ENCODE measurements around the gene SLC4A11.

SLC4A11 gene
- total RNA-seq: 0.54 to 1.2 reads per million in 2 experiments

DNA sequence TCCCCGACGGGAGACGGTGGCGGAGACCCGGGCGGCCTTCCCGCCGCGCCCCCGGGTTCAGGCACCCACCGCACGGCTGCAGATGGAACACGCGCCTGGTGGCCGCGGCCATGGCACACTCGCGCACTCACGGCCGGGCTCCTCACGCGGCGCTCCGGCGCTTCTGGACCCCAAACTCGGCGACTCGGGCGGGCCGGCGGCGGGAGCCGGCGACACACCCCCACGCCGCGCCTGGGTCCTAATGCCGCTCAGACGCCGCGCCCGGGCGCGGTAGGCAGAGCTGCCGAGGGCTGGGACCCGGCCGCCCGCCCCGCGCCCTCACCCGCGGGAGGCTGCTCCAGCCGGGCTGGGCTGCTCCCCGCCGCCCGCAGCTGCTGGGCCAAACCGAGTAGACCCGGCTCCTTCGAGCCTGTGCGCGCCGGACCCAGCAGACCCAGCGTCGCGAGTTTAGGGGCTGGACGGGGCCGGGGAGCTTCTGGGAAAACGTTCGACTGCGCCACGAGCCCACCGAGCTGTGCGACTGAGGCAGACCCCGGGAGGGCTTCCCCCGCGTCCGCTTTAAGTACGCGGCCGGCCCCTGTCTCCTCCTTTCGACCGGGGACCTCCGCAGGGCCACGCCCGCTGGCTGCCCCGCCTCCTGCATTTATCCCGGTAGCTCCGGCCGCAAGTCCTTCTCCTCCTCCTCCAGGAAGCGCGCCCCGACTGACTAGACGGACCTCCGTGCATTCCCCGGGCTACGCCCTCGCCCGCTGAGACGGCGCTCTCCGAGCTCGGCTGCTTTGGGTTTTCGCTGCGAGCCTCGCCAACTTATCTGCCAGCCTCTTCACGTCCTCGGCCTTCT, at the start of gene SLC4A11:
Gene SLC4A11 (minus strand): TSS at position 165 of the 841 bp plus-strand sequence. CDS start 53 bp downstream, at position 112.
- DNase-seq (ENCODE audit: low read depth): no peak

DNA sequence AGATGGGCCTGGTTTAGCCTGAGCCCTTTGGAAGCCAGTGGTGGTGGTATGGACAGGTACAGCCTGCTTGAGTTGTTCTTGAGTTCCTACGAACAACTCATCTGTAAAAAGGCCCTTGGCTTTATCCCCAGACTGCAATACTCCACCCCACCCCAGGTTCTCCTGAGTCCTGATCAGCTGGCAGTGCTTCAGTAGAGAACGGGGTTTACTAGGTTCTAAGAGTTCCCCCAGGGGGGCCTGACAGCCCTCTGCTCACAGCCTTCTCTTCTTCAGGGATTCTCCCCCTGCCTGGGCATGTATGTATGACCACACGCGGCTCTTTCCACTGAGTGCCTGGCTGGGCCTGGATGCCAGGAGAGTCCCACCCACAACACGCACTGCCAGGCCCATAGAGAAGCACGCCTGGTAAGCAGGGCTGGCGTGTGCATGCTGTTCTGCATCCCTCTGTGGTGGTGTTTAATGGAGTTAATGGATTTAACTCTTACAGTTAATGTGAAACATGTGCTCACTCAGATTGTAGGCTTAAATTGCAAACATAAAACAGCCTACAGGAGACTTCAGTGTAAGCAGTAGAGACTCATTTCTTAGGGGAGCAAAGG, 44.3 kb upstream of the SLC4A11 start:
- DNase-seq (ENCODE audit: low read depth): no peak

DNA sequence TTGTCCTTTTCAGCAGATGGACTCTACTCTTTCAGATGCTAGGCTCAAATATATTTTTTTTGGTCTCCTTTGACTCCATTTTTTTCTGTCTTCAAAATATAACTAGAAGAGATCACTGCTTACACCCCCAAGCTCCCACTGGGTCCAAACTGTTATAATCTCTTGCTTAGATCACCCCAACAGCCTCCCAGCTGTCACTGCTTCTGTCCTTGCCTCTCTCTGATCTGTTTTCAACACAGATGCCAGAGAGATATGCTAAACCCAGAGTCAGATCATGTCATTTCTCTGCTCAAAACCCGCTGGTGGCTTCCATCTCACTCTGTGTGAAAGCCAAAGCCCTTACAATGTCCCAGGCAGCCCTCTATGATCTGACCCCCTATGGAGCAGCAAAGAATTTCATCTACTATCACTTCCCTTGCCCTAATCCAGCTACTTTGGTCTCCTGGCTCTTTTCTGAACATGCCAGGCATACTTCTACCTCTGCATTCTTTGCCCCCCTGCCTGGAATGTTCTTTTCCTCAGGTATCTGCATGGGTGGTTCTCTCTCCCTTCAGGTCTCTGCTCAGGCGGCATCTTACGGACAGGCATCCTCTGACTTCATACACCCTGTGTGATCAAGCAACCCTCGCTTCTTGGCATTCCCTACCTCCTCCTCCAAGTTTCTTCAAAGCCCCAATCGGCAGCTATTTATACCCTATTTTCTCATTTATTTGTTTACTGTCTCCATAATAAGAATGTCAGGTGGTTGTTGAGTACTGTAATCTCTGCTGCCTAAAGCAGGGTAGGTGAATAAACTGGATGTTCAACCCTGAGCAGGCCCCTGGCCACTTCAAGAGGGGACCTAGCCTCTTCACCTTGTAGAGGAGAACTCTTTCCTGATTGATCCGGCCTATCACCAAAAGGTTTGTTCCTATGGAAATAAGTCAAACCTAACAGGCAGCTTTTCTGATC, 43.6 kb upstream of the SLC4A11 start:
- no peak for DNase-seq (ENCODE audit: low read depth)

DNA sequence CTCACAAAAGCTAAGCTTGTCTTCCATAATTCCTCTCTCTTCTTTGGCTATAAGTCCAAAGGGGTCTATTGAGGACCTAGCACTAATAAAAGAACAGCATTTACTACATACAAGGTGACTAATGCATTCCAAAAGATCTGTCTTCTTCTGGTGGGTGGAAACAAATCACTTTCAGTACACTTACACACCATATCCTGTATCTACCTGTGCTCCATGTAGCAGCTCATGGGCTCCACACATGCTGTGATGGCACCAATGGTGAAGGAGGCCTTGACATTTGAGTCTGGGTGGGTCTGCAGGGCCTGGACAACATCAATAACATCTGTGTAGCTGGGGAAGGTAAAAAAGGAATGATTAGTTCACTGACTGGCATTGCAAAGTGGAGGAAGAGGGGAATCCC, 42.4 kb upstream of the SLC4A11 start:
- DNase-seq (ENCODE audit: low read depth): no peak

GRCh38 chr20:3279761-3280160, 40.8 kb upstream of the SLC4A11 start:
- DNase-seq (ENCODE audit: low read depth): no peak

DNA sequence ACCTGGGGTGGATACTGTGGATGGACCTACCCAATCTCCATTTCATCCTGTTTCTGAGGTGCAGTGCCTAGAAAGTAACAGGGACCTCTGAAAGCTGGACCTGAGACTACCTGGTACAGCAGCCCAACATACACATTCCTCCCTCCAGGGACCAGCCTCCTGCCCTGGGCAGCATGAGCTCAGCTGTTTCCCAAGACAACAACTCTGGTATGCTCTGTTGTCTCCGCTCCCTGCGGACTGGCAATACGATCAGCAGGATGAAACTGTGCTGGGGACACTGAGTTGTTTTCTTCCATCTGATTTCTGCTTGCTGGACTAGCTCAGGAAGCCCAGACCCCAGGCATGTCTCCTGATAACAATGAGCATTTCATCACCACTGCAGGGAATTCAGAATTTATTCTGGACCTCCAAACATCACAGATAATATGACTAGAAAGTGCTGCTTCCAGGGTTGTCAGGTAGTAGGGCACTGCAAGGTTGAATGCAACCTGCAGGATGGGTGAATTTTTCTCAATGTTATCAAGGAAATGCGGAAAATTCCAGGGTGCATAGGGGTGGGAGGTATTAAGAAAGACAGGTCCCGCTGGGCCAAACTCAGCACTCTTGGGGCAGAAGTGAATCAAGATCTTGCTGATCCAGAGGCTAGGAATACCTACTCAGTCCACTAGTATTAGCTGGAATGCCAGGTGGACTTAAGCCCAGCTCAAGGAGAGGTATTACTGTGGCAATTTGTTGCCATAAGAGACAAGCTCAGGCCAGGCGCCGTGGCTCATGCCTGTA, 38.9 kb upstream of the SLC4A11 start:
- no peak for DNase-seq (ENCODE audit: low read depth)

- DNase-seq (ENCODE audit: low read depth): no peak
Measured at GRCh38 chr20:3276680-3277015, 37.7 kb upstream of the SLC4A11 start.

DNA sequence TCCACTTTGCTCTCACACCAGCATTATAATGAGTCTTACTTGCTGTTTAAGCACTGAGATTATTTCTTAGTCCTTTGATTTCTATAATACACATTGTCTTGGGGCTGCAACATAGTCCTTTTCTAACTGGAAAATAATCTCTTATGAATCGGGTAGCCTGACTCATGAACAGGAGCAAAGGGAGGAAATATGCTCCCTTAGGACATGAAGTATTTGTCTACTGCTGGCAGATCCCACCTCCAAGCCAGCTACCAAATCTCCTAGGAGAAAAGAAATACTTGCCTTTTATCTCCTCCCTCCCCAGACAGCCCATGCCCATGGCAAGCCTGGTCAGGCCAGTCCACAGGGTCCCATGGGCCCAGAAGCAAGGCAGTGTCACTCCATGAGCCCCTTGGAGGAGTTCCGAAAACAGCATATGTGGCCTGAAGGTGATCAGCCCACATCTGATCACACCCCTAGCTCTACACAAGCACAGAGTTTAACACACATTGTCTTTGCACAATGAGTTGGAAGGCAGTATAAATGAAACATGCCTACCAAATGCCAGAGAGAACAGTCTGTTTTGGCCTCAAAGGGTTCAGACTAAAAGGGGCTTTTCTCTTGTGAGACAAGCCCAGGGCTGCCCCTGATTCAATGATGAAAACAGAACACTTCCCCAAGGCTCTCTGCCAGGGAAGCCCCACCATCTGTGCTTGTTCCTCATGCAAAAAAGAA, 37.1 kb upstream of the SLC4A11 start:
- no peak for DNase-seq (ENCODE audit: low read depth)

- DNase-seq (ENCODE audit: low read depth): no peak
Measured at GRCh38 chr20:3275064-3275935, 36.3 kb upstream of the SLC4A11 start.

GRCh38 chr20:3273371-3273770, 34.4 kb upstream of the SLC4A11 start:
- DNase-seq (ENCODE audit: low read depth): no peak

- no peak for DNase-seq (ENCODE audit: low read depth)
Measured at GRCh38 chr20:3270051-3270450, 31.1 kb upstream of the SLC4A11 start.

DNA sequence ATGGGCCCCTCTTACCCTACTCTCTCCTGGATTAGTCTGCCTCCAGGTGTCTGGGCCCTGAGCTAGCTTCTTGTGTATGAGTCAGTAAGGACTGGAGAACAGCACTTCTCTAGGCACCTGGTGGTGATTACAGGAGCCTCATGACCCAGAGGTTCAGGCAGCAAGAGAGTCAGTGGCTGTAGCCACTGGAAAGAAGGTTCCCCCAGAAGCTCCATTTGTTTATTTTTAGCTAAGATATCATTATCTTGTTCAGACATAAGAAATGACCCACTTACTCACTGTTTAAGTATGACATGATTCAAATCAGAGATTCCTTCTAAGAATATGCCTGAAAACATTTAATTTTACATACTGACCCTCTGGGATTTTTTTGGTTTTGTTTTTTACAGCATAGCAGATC, 23.6 kb upstream of the SLC4A11 start:
- no peak for DNase-seq (ENCODE audit: low read depth)

GRCh38 chr20:3258429-3258828, 19.4 kb upstream of the SLC4A11 start:
- no peak for DNase-seq (ENCODE audit: low read depth)

GRCh38 chr20:3255728-3256127, 16.7 kb upstream of the SLC4A11 start:
- no peak for DNase-seq (ENCODE audit: low read depth)

DNA sequence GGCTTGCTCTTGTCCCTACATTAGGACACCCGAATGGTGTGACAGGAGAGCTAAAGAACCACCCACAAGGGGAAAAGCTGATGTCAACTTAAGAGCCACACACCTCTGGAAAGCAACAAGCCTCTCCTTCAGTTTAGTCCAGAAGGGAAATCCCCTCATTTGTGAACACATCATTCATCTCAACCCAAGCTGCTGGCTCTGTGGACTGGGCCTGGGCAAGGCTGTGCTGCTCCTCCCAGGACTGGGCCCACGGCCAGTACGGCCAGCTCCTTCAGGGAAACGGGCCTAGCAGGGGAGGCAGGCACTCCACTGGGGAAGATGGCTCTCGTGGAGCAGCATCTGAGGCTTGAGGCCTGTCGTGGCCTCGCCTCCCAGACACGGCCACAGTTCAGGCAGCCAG, 12.8 kb upstream of the SLC4A11 start:
- DNase-seq (ENCODE audit: low read depth): no peak

GRCh38 chr20:3250091-3250504, 11.1 kb upstream of the SLC4A11 start:
- no peak for DNase-seq (ENCODE audit: low read depth)

- DNase-seq (ENCODE audit: low read depth): no peak
Measured at GRCh38 chr20:3248993-3249347, 10.0 kb upstream of the SLC4A11 start.

- no peak for DNase-seq (ENCODE audit: low read depth)
Measured at GRCh38 chr20:3248167-3248992, 9.4 kb upstream of the SLC4A11 start.

- DNase-seq (ENCODE audit: low read depth): no peak
Measured at GRCh38 chr20:3247638-3248037, 8.6 kb upstream of the SLC4A11 start.

Measured in T follicular helper cell (primary cell).